Measurements from ENCODE around the gene TRIM56. TPM values are rescaled to one million over a fixed set of nuclear protein-coding genes. Genes with fewer than 3 reads are reported as not detected.
A peak's percentile ranks its signal among the peaks of the same experiment; 100 is the strongest.

Gene TRIM56
- total and polyA plus RNA-seq, 7 experiments from 2014 or later, result 5.3 to 72.3 (median 49.7) TPM

- peaks cover 6 to 15% of the 10 kb centered on the region in 2 donors for H3K4me1 ChIP-seq (ENCODE audit: control insufficient read depth in 2 of 2, insufficient read depth in 2 of 2, low read length in 2 of 2)
- Mint-ChIP-seq H3K27ac (peak overlapping the region in 1 of 9 donors; percentile 39), H3K27me3 (peaks cover 56 to 66% (median 58%) of the 10 kb centered on the region in 5 donors), H3K9me3 (peaks cover 0 to 2% (median 0%) of the 10 kb centered on the region in 11 donors), H3K4me1 (peaks cover 23 to 53% (median 30%) of the 10 kb centered on the region in 7 donors), H3K36me3 (peaks cover 0 to 3% (median 0%) of the 10 kb centered on the region in 5 donors), H3K4me3 (peak overlapping the region in 5 of 10 donors; percentile 4 to 84 (median 56))
- H3K4me3 ChIP-seq (ENCODE audit: low read length), result no peak overlapping the region
- POLR2A ChIA-PET, result no interaction called here
- no peaks in the 10 kb centered on the region for H3K27me3 ChIP-seq (ENCODE audit: control insufficient read depth in 2 of 2, insufficient read depth in 2 of 2, low read length in 2 of 2)
- H3K27ac ChIP-seq (ENCODE audit: low read depth, low read length), result no peak overlapping the region
- ATAC-seq (peak; percentile 63), DNase-seq (no peak)
- CTCF ChIA-PET, result no interaction called here
- intact Hi-C loops (cut with micrococcal nuclease), result loop anchor here in 1 of 2 donors (2.0 kb wide), 1 partner anchor 13 kb away; no protein-coding TSS in a partner anchor
- H3K36me3 ChIP-seq (ENCODE audit: control insufficient read depth in 2 of 3, insufficient read depth in 3 of 3, low read length in 3 of 3), result no peaks in the 10 kb centered on the region
- no peaks in the 10 kb centered on the region for H3K9me3 ChIP-seq (ENCODE audit: control insufficient read depth in 2 of 3, low read length in 3 of 3)
These were observed 40.8 kb downstream of the TRIM56 start for GRCh38 chr7:101125989-101126650.

GRCh38 chr7:101126651-101127459, 41.6 kb downstream of the TRIM56 start, which contains the start of gene SERPINE1:
TSS of gene SERPINE1 (plus strand) at chr7:101127104. CDS start at chr7:101128394, 1,290 bp downstream.
- peak within 1 kb of the TSS in 2 of 9 donors; percentile 30 to 70 for H3K27ac Mint-ChIP-seq
- H3K27ac ChIP-seq (ENCODE audit: low read depth, low read length), result no peak within 1 kb of the TSS
- peaks cover 0 to 3% (median 0%) of the 10 kb centered on the region in 5 donors for H3K36me3 Mint-ChIP-seq
- H3K4me1 ChIP-seq (ENCODE audit: control insufficient read depth in 2 of 2, insufficient read depth in 2 of 2, low read length in 2 of 2), result peaks cover 6 to 15% of the 10 kb centered on the region in 2 donors
- intact Hi-C loops (cut with micrococcal nuclease), result no loop called here
- peaks cover 0 to 2% (median 0%) of the 10 kb centered on the region in 11 donors for H3K9me3 Mint-ChIP-seq
- DNase-seq, result peak in 8 of 9 donors; percentile 3 to 56 (median 22)
- H3K27me3 Mint-ChIP-seq, result peaks cover 54 to 65% (median 55%) of the 10 kb centered on the region in 5 donors
- ATAC-seq, result peak; percentile 80
- H3K36me3 ChIP-seq (ENCODE audit: control insufficient read depth in 2 of 3, insufficient read depth in 3 of 3, low read length in 3 of 3), result no peaks in the 10 kb centered on the region
- ChIA-PET CTCF (interaction anchor here (0.8 kb wide), 1 partner anchor 275 kb away, joined by 3 read pairs; no protein-coding TSS in a partner anchor), POLR2A (no interaction called here)
- H3K4me3 ChIP-seq (ENCODE audit: low read length), result no peak within 1 kb of the TSS
- H3K9me3 ChIP-seq (ENCODE audit: control insufficient read depth in 2 of 3, low read length in 3 of 3), result no peaks in the 10 kb centered on the region
- H3K4me1 Mint-ChIP-seq, result peaks cover 23 to 53% (median 30%) of the 10 kb centered on the region in 7 donors
- no peaks in the 10 kb centered on the region for H3K27me3 ChIP-seq (ENCODE audit: control insufficient read depth in 2 of 2, insufficient read depth in 2 of 2, low read length in 2 of 2)
- peak within 1 kb of the TSS; percentile 32 to 85 (median 60) for H3K4me3 Mint-ChIP-seq

GRCh38 chr7:101127460-101128039, 42.3 kb downstream of the TRIM56 start:
- Histone ChIP-seq H3K4me3 (ENCODE audit: low read length) (no peak overlapping the region), H3K4me1 (ENCODE audit: control insufficient read depth in 2 of 2, insufficient read depth in 2 of 2, low read length in 2 of 2) (peaks cover 6 to 15% of the 10 kb centered on the region in 2 donors), H3K9me3 (ENCODE audit: control insufficient read depth in 2 of 3, low read length in 3 of 3) (no peaks in the 10 kb centered on the region), H3K36me3 (ENCODE audit: control insufficient read depth in 2 of 3, insufficient read depth in 3 of 3, low read length in 3 of 3) (no peaks in the 10 kb centered on the region), H3K27ac (ENCODE audit: low read depth, low read length) (no peak overlapping the region), H3K27me3 (ENCODE audit: control insufficient read depth in 2 of 2, insufficient read depth in 2 of 2, low read length in 2 of 2) (no peaks in the 10 kb centered on the region)
- DNase-seq (no peak), ATAC-seq (no peak)
- Mint-ChIP-seq H3K27me3 (peaks cover 50 to 58% (median 54%) of the 10 kb centered on the region in 5 donors), H3K4me3 (peak overlapping the region in 8 of 10 donors; percentile 26 to 85 (median 60)), H3K9me3 (peaks cover 0 to under 1% (median 0%) of the 10 kb centered on the region in 11 donors), H3K27ac (peak overlapping the region in 1 of 9 donors; percentile 26), H3K4me1 (peaks cover 22 to 46% (median 30%) of the 10 kb centered on the region in 7 donors), H3K36me3 (peaks cover 0 to 3% (median 0%) of the 10 kb centered on the region in 5 donors)
- ChIA-PET CTCF (interaction anchor here (0.8 kb wide), 1 partner anchor 276 kb away, joined by 3 read pairs; no protein-coding TSS in a partner anchor), POLR2A (no interaction called here)
- intact Hi-C loops (cut with micrococcal nuclease), result no loop called here

- Mint-ChIP-seq H3K36me3 (peaks cover 0 to 3% (median 0%) of the 10 kb centered on the region in 5 donors), H3K4me1 (peaks cover 22 to 39% (median 30%) of the 10 kb centered on the region in 7 donors), H3K4me3 (no peak overlapping the region), H3K27ac (no peak overlapping the region), H3K9me3 (no peaks in the 10 kb centered on the region), H3K27me3 (peaks cover 43 to 55% (median 53%) of the 10 kb centered on the region in 5 donors)
- DNase-seq (no peak), ATAC-seq (no peak)
- H3K27ac ChIP-seq (ENCODE audit: low read depth, low read length), result no peak overlapping the region
- H3K27me3 ChIP-seq (ENCODE audit: control insufficient read depth in 2 of 2, insufficient read depth in 2 of 2, low read length in 2 of 2), result no peaks in the 10 kb centered on the region
- no peaks in the 10 kb centered on the region for H3K36me3 ChIP-seq (ENCODE audit: control insufficient read depth in 2 of 3, insufficient read depth in 3 of 3, low read length in 3 of 3)
- POLR2A ChIA-PET, result no interaction called here
- no peaks in the 10 kb centered on the region for H3K9me3 ChIP-seq (ENCODE audit: control insufficient read depth in 2 of 3, low read length in 3 of 3)
- CTCF ChIA-PET, result interaction anchor here (0.8 kb wide), 1 partner anchor 277 kb away, joined by 3 read pairs; no protein-coding TSS in a partner anchor
- peaks cover 6 to 15% of the 10 kb centered on the region in 2 donors for H3K4me1 ChIP-seq (ENCODE audit: control insufficient read depth in 2 of 2, insufficient read depth in 2 of 2, low read length in 2 of 2)
- H3K4me3 ChIP-seq (ENCODE audit: low read length), result no peak overlapping the region
- intact Hi-C loops (cut with micrococcal nuclease), result no loop called here
These were observed 43.0 kb downstream of the TRIM56 start for GRCh38 chr7:101128040-101128834.

- H3K27me3 Mint-ChIP-seq, result peaks cover 33 to 58% (median 48%) of the 10 kb centered on the region in 5 donors
These were observed 44.4 kb downstream of the TRIM56 start for GRCh38 chr7:101129603-101130117.

More at GRCh38 chr7:101129603-101130117, 44.4 kb downstream of the TRIM56 start:
- POLR2A ChIA-PET, result no interaction called here
- no peak for DNase-seq
- Histone ChIP-seq H3K4me3 (ENCODE audit: low read length) (no peak overlapping the region), H3K27ac (ENCODE audit: low read depth, low read length) (no peak overlapping the region), H3K27me3 (ENCODE audit: control insufficient read depth in 2 of 2, insufficient read depth in 2 of 2, low read length in 2 of 2) (no peaks in the 10 kb centered on the region), H3K36me3 (ENCODE audit: control insufficient read depth in 2 of 3, insufficient read depth in 3 of 3, low read length in 3 of 3) (no peaks in the 10 kb centered on the region), H3K4me1 (ENCODE audit: control insufficient read depth in 2 of 2, insufficient read depth in 2 of 2, low read length in 2 of 2) (peaks cover 6 to 15% of the 10 kb centered on the region in 2 donors), H3K9me3 (ENCODE audit: control insufficient read depth in 2 of 3, low read length in 3 of 3) (no peaks in the 10 kb centered on the region)
- intact Hi-C loops (cut with micrococcal nuclease), result no loop called here
- CTCF ChIA-PET, result no interaction called here
- Mint-ChIP-seq H3K27ac (no peak overlapping the region), H3K9me3 (peaks cover 0 to 2% (median 0%) of the 10 kb centered on the region in 11 donors), H3K4me3 (no peak overlapping the region), H3K36me3 (peaks cover 0 to 3% (median 0%) of the 10 kb centered on the region in 5 donors), H3K4me1 (peaks cover 18 to 34% (median 26%) of the 10 kb centered on the region in 7 donors)
- no peak for ATAC-seq
